Measurements from ENCODE around the gene MSI2.

Gene MSI2

DNA sequence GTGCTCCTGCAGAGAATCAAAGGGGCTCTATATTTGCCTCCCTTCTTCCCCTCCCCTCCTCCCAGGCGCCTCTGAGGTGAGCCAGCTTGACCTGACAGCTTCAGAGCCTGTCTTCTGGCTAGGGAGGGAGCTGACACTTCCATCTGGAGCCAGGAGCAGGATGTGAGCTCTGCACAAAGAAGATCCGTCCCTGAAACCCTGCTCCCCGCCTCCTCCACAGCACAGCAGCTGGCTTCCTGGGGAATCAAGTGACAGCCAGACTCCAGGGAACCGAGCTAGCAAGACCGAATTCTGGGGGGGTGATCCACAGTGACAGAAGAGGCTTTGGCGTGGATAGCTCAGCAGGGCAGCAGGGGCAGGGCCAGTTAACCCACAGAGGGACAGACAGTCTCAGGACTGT, 451.6 kb downstream of the MSI2 start:
- peak; percentile 35 for DNase-seq

GRCh38 chr17:57708410-57708809, 452.1 kb downstream of the MSI2 start:
- no peak for DNase-seq

DNA sequence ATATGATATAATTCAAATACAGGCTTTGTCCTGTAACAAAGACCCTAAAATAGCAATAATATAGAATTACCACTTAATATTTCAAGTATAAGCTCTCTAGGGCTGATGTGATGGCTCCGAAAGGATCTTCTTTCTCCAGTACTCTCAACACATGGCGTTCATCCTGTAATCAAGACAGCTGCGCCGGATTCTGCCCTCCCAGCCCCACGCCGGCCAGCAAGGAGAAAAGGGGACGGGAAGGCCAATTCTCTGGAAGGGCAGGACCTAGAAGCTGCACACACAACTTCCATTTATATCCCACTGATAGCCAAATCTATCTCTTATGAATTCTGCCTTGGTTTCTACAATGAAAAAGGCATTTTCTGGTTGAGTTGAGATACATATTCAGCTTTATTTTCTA, 456.8 kb downstream of the MSI2 start:
- no peak for DNase-seq

GRCh38 chr17:57714665-57715180, 458.4 kb downstream of the MSI2 start:
- peak; percentile 72 for DNase-seq

GRCh38 chr17:57715981-57716380, 459.7 kb downstream of the MSI2 start:
- no peak for DNase-seq

DNA sequence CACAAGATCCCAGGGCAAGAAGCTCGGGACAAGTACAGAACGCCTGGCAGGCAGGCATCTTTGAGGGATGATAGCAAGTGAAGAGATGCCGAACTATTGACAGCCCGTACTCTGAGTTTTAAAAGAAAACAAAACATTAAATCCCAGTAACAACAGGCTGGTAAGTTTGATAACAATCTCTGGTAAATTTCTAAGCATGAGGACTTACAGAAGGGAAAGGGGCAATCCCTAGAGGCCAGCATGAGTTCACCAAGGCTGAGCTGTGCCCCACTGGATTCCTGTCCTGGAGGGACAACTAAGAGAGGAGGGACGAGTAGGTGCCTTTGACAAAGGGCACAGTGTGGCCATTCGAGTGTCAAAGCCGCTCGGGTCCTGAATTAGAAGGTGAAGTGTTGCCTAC, 462.6 kb downstream of the MSI2 start:
- no peak for DNase-seq

GRCh38 chr17:57720386-57721035, 464.2 kb downstream of the MSI2 start:
- DNase-seq = no peak

GRCh38 chr17:57721967-57722703, 465.8 kb downstream of the MSI2 start:
- no peak for DNase-seq

DNA sequence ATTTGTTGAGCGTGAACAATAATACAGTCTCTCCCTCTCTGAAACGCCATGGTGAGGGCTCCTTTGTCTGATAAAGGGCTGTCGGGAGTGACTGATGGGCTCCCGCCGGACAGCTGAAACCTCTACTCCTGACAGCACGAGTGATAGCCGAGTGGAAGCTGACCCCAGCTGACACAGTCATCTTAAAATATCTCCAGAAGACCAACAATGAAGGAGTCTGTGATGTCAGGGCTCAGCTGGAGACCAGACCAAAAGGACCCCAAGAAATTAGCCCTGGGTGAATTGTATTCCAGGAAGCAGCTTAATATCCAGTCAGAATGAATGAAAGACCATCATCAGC, 466.4 kb downstream of the MSI2 start:
- no peak for DNase-seq

DNA sequence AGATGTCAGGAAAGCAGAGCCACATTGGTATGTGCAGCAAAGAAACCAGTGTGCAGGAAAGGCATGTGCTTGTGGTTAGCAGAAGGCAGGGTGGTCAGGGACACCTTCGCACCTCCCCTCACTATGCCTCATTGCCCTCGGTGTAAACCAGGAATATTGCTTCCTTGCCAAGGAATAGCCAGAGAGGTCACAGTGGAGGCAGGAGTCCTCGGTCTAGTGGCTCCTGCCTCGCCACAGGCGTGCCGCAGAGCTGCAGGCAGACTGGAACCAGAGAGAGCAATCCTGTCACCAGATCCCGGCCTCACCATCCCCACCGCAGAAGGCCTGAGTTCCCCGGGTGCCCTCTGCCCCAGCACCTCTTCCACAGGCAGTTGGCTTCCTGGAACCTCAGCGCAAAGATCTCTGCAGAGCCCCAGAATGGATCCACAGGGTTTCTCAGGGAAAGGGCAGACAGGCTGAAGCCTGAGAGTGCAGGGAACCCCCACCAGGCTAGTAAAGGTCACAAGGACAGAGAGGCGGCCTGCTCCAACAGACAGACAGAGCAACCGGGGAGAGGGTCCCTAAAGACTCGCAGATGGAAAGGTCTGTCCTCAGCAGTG, 467.2 kb downstream of the MSI2 start:
- DNase-seq = no peak

- DNase-seq = no peak
These were observed 467.9 kb downstream of the MSI2 start for GRCh38 chr17:57724026-57724728.

DNA sequence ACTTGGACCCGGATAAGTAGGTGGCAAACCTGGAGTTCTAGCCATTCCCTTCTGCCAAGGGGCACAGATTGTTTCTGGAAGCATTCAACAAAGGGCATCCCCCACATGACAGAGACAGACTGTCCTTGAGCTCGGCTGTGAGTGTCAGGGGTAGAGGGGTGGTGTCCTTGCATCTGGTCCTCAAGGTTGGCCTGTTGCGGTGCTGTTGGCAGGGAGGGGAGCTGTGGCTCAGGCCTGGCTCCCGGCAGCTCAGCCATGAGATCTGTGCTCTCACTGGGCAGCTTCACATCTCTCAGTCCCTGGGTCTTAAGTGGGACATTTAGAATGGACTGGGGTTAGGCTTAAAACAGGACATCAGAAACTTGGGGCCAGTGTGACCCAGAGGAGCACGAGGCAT, 468.4 kb downstream of the MSI2 start:
- DNase-seq = no peak

- no peak for DNase-seq
These were observed 470.0 kb downstream of the MSI2 start for GRCh38 chr17:57726213-57726790.

GRCh38 chr17:57726838-57727237, 470.5 kb downstream of the MSI2 start:
- no peak for DNase-seq

DNA sequence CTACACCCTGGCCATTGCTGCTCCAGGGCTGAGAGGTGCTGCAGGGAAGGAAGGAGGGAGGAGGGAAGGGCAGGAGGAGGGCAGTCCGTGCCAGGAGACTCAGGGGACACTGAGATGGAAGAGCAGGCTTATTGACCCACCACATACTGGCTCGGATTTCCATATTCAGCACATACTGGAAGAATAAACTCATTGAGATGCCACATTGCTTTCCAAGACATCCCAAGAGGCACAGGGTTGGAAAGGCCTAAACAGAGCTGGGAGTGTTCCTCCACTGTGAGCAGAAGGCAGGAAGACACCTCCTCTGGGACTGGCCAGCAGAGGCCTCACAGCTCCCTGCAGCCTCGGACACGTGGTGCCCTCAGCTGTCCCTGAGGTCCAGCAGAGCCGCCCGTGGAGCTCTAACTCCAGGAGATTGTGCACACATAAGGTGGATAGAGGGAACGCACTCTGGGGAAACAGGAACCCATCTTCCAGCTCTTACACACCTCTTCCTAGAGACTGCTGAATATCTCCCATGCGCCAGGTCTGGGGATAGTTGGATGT, 471.4 kb downstream of the MSI2 start:
- no peak for DNase-seq

DNA sequence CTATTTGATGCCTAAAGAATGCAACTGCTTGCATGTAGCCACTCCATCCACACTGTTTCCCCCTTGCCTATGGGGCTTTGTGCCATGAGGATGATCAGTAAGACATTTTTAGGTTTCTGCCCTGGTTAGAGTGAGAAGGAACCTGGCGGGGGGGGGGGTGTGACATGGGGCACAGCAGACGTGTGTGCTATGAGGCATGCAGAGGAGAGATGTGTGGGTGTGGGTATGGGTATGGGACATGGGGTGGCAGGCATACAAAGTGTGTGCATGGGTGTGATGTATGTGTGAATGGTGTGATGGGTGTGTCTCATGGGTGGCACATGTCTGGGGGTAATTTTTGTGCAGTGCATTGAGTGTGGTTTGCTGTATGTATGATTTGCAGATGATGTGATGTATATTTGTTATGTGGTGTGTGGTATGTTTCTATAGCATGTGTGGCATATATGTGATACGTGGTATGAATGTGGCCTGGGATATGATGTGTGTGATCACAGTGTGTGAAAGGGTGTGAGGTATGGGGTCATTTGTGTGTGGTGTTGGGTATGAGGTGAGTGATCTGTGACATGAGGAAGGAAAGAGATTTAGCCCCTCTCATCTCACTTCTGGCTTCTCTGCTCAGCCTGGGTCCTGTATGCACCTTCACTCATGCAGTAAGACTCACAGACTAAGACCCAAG, 473.8 kb downstream of the MSI2 start:
- DNase-seq = no peak

DNA sequence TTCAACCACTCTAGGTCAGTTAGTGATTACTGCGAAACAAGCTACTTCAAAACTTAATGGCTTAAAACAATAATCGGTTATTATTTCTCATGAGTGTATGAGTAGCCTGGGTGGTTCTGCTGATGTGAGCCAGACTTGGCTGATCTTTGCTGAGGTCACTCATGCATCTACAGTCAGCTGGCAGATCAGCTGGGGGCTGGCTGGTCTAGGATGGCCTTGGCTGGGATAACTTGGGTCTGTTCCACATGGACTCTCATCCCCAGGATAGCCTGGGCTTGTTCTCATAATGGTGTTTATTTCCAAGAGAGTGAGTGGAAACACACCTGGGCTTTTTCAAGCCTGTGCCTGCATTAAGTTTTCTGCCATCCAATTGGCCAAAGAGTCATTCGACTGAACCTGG, 475.7 kb downstream of the MSI2 start:
- DNase-seq = peak; percentile 57

GRCh38 chr17:57733085-57733484, 476.8 kb downstream of the MSI2 start:
- DNase-seq = no peak

Measured in NCI-H1092 treated with DMSO at 0.1 percent for 48 hours (cell line).